ENCODE measurements around the gene NFIC.

NFIC gene

DNA sequence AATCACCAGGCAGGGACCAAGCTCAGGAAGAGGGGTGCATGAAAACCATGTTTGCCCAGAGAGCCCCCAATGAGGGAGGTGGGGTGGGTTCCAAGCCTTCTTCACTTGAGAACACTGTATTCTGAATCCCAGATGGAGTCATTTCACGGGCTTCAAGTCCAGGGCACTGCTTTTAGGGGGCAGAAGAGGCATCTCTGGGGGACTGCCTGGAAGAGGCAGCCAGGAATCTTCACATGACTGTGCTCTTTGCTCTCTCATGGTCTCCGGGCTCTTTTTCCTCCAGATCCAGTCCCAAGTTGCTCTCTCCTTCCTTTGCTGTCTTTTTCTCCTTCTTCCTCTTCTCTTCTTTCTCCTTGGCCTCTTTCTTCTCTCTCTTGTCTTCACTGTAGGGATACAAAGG, 108.2 kb downstream of the NFIC start:
- TF ChIP-seq TOX (CRISPR knock-in tag; IDR thresholded peaks at IDR 0.05; ENCODE audit: borderline replicate concordance) (no peak), RARB (CRISPR knock-in tag; IDR thresholded peaks at IDR 0.05) (no peak), POU6F1 (CRISPR knock-in tag; IDR thresholded peaks at IDR 0.05; ENCODE audit: borderline replicate concordance, low read depth) (no peak), ARNTL (CRISPR knock-in tag; IDR thresholded peaks at IDR 0.05; ENCODE audit: borderline replicate concordance, low read depth) (no peak), ISL1 (CRISPR knock-in tag; IDR thresholded peaks at IDR 0.05) (no peak), CREB5 (CRISPR knock-in tag; IDR thresholded peaks at IDR 0.05; ENCODE audit: low read depth) (no peak), OSR1 (CRISPR knock-in tag; IDR thresholded peaks at IDR 0.05) (no peak), ZNF70 (CRISPR knock-in tag; IDR thresholded peaks at IDR 0.05) (no peak), BACH2 (CRISPR knock-in tag; IDR thresholded peaks at IDR 0.05; ENCODE audit: borderline replicate concordance) (no peak), TSHZ2 (CRISPR knock-in tag; IDR thresholded peaks at IDR 0.05) (no peak), SNAI2 (CRISPR knock-in tag; IDR thresholded peaks at IDR 0.05) (no peak), GLIS3 (CRISPR knock-in tag; IDR thresholded peaks at IDR 0.05) (no peak), ZFP30 (CRISPR knock-in tag; IDR thresholded peaks at IDR 0.05) (no peak), ZNF8 (CRISPR knock-in tag; IDR thresholded peaks at IDR 0.05) (no peak), CSDC2 (CRISPR knock-in tag; IDR thresholded peaks at IDR 0.05) (no peak), PPARA (CRISPR knock-in tag; IDR thresholded peaks at IDR 0.05; ENCODE audit: borderline replicate concordance) (no peak), ZFP3 (CRISPR knock-in tag; IDR thresholded peaks at IDR 0.05) (no peak), ZC3H10 (CRISPR knock-in tag; IDR thresholded peaks at IDR 0.05) (no peak)

DNA sequence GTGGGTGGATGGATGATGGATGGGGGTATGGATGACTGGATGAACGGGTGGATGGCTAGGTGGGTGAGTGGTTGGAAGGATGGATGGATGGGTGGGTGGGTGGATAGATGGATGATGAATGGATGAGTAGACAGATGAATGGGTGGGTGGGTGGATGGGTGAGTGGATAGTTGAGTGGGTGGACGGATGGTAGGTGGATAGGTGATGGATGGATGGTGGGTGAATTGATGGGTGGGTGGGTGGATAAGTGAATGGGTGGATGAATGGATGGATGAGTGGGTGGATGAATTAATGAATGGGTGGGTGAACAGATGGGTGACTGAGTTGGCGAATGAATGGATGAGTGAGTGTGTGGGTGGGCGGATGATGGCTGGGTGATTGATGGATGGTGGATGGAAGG, 109.1 kb downstream of the NFIC start:
- no peak for ATAC-seq
- TF ChIP-seq SNAI2 (CRISPR knock-in tag; IDR thresholded peaks at IDR 0.05) (no peak), TOX (CRISPR knock-in tag; IDR thresholded peaks at IDR 0.05; ENCODE audit: borderline replicate concordance) (no peak), CSDC2 (CRISPR knock-in tag; IDR thresholded peaks at IDR 0.05) (no peak), ZFP3 (CRISPR knock-in tag; IDR thresholded peaks at IDR 0.05) (no peak), ARNTL (CRISPR knock-in tag; IDR thresholded peaks at IDR 0.05; ENCODE audit: borderline replicate concordance, low read depth) (no peak), TSHZ2 (CRISPR knock-in tag; IDR thresholded peaks at IDR 0.05) (no peak), TCF4 (CRISPR knock-in tag; IDR thresholded peaks at IDR 0.05; ENCODE audit: borderline replicate concordance) (no peak), ZNF70 (CRISPR knock-in tag; IDR thresholded peaks at IDR 0.05) (no peak), ZNF565 (CRISPR knock-in tag; conservative IDR thresholded peaks at IDR 0.05; ENCODE audit: low read depth) (no peak), ISL1 (CRISPR knock-in tag; IDR thresholded peaks at IDR 0.05) (no peak), ZC3H10 (CRISPR knock-in tag; IDR thresholded peaks at IDR 0.05) (no peak), POU6F1 (CRISPR knock-in tag; IDR thresholded peaks at IDR 0.05; ENCODE audit: borderline replicate concordance, low read depth) (no peak)
- TF ChIP-seq, protein P1, sequence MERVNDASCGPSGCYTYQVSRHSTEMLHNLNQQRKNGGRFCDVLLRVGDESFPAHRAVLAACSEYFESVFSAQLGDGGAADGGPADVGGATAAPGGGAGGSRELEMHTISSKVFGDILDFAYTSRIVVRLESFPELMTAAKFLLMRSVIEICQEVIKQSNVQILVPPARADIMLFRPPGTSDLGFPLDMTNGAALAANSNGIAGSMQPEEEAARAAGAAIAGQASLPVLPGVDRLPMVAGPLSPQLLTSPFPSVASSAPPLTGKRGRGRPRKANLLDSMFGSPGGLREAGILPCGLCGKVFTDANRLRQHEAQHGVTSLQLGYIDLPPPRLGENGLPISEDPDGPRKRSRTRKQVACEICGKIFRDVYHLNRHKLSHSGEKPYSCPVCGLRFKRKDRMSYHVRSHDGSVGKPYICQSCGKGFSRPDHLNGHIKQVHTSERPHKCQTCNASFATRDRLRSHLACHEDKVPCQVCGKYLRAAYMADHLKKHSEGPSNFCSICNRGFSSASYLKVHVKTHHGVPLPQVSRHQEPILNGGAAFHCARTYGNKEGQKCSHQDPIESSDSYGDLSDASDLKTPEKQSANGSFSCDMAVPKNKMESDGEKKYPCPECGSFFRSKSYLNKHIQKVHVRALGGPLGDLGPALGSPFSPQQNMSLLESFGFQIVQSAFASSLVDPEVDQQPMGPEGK (CRISPR knock-in tag; IDR thresholded peaks at IDR 0.05; ENCODE audit: borderline replicate concordance), result no peak
- TF ChIP-seq, protein P2, sequence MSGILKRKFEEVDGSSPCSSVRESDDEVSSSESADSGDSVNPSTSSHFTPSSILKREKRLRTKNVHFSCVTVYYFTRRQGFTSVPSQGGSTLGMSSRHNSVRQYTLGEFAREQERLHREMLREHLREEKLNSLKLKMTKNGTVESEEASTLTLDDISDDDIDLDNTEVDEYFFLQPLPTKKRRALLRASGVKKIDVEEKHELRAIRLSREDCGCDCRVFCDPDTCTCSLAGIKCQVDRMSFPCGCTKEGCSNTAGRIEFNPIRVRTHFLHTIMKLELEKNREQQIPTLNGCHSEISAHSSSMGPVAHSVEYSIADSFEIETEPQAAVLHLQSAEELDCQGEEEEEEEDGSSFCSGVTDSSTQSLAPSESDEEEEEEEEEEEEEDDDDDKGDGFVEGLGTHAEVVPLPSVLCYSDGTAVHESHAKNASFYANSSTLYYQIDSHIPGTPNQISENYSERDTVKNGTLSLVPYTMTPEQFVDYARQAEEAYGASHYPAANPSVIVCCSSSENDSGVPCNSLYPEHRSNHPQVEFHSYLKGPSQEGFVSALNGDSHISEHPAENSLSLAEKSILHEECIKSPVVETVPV (CRISPR knock-in tag; IDR thresholded peaks at IDR 0.05), result no peak

More for the DNA sequence above, 108.2 kb downstream of the NFIC start:
- no peak for ATAC-seq
